ENCODE results near the gene FAM193A.
"Not testable (repeated sequence)": the region's sequence is repeated elsewhere in the genome, so short reads cannot be mapped to it uniquely, and the experiment has no call there.

Gene FAM193A

GRCh38 chr4:2576290-2576689 is 39.8 kb downstream of the FAM193A start:
- DNase-seq: no peak

- no peak for DNase-seq
Measured at GRCh38 chr4:2578106-2578505, 41.7 kb downstream of the FAM193A start.

DNA sequence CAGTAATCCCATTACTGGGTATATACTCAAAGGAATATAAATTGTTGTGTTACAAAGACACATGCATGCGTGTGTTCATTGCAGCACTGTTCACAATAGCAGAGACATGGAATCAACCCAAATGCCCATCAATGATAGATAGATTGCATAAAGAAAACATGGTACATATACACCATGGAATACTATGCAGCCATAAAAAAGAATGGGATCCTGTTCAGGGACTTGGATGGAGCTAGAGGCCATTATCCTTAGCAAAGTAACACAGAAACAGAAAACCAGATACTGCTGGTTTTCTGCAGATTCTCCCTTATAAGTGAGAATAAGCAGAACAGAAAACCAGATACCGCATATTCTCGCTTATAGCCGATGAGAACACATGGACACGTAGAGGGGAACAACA is 43.5 kb downstream of the FAM193A start:
- DNase-seq: no peak

- no peak for DNase-seq
Measured at GRCh38 chr4:2583092-2583491, 46.6 kb downstream of the FAM193A start.

GRCh38 chr4:2583517-2583916 is 47.1 kb downstream of the FAM193A start:
- DNase-seq: no peak

DNA sequence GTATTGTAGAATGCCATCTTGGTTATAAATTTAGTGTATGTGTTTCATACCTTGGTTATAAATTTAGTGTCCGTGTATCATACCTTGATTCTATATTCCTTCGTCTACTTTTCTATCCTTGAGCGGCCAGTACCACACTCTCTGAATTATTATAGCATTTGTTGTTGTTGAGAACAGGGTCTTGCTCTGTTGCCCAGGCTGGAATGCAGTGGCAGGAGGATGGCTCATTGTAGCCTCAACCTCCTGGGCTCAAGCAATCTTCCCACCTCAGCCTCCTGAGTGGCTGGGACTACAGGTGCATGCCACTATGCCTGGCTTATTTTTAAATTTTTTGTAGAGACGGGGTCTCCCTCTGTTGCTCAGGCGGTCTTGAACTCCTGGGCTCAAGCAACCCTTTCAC is 50.1 kb downstream of the FAM193A start:
- DNase-seq: no peak

GRCh38 chr4:2587213-2587823 is 50.9 kb downstream of the FAM193A start:
- no peak for DNase-seq

- no peak for DNase-seq
Measured at GRCh38 chr4:2588259-2588658, 51.8 kb downstream of the FAM193A start.

GRCh38 chr4:2591189-2591588 is 54.7 kb downstream of the FAM193A start:
- DNase-seq: no peak

DNA sequence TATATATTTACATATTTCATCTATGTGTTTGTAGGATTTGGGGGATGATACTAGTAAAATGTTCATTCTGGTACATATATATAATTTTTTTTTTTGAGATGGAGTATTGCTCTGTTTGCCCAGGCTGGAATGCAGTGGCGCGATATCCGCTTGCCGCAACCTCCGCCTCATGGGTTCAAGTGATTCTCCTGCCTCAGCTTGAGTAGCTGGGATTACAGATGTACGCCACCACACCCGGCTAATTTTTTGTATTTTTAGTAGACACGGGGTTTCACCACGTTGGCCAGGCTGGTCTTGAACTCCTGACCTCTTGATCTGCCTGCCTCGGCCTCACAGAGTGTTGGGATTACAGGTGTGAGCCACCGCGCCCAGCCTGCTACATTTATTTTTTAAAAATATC is 55.6 kb downstream of the FAM193A start:
- not testable (repeated sequence) for DNase-seq

GRCh38 chr4:2592572-2592971 is 56.1 kb downstream of the FAM193A start:
- DNase-seq: no peak

GRCh38 chr4:2593003-2593402 is 56.6 kb downstream of the FAM193A start:
- no peak for DNase-seq

DNA sequence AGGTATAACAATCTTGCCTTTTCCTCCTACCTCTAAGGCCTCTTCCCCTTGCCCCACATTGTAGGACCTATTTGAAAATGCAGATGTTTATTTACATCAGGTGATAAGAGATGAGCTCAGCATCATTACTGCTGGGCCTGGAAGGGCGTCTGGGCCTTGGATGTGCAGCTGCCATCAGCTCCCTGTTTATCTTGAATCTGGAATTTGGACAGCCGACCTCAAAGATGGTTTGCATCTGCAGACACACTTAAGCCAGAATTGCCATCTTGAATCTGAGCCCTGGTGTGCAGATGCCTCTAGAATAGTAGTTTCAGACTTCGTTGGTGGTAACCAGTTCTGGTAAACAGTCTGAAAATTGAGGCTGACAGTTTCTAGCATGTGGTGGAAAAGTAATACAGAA is 59.0 kb downstream of the FAM193A start:
- no peak for DNase-seq

DNA sequence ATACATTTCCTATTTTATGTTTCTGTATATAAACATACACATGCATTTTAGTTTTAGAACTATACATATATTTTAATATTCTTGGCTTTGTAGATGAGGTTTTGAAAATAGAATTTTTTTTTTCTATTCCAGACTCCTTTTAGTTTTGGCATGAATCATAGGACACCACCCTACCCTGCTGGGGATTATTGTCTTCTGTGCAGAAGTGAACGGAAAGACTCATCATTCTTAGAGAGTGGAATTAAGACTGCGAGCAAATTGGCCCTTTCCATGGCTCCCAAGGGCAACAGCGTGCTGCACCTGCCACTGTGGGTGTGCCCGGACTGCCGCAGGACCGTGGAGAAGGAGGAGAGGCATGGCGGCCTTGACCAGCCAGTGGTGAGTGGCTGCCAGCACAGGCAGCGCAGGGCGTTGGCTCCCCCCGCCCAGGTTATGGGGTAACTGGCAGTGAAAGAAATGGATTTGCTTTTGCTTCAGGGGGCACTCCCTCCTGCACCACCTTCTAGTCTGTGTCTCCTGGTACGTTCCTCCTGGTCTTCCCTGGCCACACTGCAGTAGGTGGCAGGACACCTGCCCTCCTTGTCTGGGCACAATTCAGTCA is 59.6 kb downstream of the FAM193A start:
- DNase-seq: no peak

GRCh38 chr4:2596611-2597010 is 60.2 kb downstream of the FAM193A start:
- DNase-seq: no peak

GRCh38 chr4:2598511-2599303 is 62.3 kb downstream of the FAM193A start:
- DNase-seq: no peak

- no peak for DNase-seq
Measured at GRCh38 chr4:2599304-2599654, 62.8 kb downstream of the FAM193A start.

GRCh38 chr4:2600878-2601277 is 64.4 kb downstream of the FAM193A start:
- DNase-seq: no peak

DNA sequence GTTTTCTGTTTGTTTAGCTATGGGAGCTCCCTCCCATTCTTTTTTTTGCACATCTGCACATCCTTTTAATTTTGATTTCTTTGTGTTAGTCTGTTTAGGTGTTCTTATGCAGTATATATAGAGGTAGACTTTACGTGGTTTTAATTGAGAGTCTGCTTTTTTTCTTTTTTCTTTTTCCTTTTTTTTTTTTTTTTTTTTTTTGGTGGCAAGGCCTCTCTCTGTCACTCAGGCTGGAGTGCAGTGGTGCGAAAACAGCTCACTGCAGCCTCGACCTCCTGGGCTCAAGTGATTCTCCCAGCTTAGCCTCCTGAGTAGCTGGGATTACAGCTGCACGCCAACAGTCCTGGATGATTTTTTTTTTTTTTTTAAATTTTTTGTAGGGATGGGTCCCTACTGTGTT is 68.2 kb downstream of the FAM193A start:
- no peak for DNase-seq

DNA sequence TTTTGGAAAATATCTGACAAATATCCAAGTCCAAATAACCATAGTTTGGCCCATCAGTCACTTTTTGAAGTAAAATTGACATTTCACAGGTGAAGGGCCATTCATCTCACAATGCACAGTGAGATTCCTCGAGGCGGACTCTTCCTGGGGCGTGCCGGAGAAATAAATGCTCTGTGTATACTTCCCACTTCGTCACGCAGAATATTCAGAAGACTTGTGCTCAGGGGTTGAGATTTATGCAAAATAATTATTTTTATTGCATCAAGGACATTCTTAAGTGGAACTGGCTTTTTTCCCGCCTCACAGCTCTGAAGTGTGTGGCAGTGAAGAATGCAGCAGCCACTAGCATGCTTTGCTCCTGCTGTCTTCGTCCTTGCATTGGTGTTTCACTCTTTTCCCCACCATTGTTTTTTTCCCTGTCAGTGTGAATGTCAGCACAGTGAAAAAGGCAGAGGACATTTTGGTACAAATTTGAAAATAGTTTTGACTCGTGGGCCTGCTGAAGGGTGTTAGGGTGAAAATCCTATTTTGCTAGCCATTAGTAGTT is 70.6 kb downstream of the FAM193A start:
- DNase-seq: no peak

DNA sequence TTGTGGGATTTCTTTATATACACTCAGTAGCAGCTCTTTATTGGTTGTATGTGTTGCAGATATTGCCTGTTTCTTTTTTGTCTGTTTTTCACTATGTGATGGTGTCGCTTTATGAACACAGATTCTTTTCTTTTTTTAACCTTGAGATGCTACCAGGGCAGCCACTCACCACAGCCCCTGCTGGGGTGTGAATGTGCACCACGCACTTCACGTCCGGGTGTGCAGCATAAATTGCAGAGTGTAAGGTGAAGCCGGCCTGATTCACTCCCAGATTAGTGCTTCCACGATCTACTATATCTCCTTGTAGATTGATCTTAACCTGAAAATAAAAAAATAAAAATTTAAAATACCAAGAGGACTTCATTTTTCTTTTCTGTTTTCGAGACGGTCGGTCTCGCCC is 71.4 kb downstream of the FAM193A start:
- DNase-seq: no peak

GRCh38 chr4:2608291-2608690 is 71.8 kb downstream of the FAM193A start:
- DNase-seq: no peak

DNA sequence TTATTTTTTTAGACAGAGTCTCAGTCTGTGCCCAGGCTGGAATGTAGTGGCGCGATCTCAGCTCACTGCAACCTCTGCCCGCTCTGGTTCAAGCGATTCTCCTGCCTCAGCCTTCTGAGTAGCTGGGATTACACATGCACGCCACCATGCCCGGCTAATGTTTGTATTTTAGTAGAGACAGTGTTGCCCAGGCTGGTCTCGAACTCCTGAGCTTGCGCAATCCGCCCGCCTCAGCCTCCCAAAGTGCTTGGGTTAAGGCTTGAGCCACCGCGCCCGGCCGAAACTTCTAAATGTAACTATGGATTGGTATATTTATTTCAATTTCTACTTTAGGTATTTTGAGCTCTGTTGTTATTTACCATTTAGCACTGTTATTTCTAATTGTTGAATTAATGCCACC is 79.4 kb downstream of the FAM193A start:
- DNase-seq: no peak

DNA sequence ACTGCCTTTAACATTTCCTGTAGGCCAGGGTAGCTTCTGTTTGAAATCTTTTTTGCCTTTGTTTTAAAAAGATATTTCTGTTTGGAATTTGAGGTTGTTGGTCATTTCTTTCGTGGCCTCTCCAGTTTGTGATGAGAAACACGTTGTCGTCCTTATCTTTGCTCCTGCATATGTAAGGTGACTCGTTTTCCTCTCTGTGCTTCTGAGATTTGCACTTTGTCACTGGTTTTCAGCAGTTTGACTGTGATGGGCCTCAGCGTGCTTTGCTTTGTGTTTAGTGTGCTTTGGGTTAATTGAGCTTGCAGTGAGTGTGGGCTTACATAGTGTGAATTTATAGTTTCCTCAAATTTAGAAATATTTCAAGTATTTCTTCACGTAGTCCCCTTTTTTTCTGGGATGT is 81.5 kb downstream of the FAM193A start:
- DNase-seq: no peak
